CD14-positive monocyte (primary cell): ENCODE measurements around the gene MPP2. TPM values are rescaled to one million over a fixed set of nuclear protein-coding genes. Genes with fewer than 3 reads are reported as not detected.
"Not testable (repeated sequence)": the region's sequence is repeated elsewhere in the genome, so short reads cannot be mapped to it uniquely, and the experiment has no call there.

Source experiments
- DNase-seq, 3 donors: peaks; one replicate each; pipeline ENCODE4 v3.0.0-alpha.2; 2011 to 2022
- H2AFZ ChIP-seq: 2 replicates; pipeline ENCODE4 v1.6.0; 2012; ENCODE audit warnings: mild to moderate bottlenecking, low read depth, low read length, inconsistent platforms; ENCODE audit not compliant: insufficient read depth, poor library complexity, severe bottlenecking
- H3K27ac ChIP-seq, 2 donors: 1 replicate in 1 of 2; 2 replicates in 1 of 2; pipeline ENCODE4 v1.5.1; 2012 to 2013; ENCODE audit warnings: low read length in 2 of 2, control low read depth in 1 of 2, inconsistent platforms in 1 of 2, low read depth in 1 of 2, mild to moderate bottlenecking in 1 of 2
- H3K27me3 ChIP-seq, 2 donors: one replicate each; pipeline versions ENCODE4 v1.6.0 to v1.6.1; 2011 to 2013; ENCODE audit warnings: low read length in 2 of 2; ENCODE audit not compliant: control insufficient read depth in 2 of 2, insufficient read depth in 2 of 2
- H3K36me3 ChIP-seq, 2 donors: replicated peaks in 1 of 2; 1 replicate in 1 of 2; 2 replicates in 1 of 2; pipeline versions ENCODE4 v1.5.1 to v1.6.1; 2012 to 2013; ENCODE audit warnings: low read length in 2 of 2, control low read depth in 1 of 2, inconsistent platforms in 1 of 2, mild to moderate bottlenecking in 1 of 2; ENCODE audit not compliant: insufficient read depth in 2 of 2, control insufficient read depth in 1 of 2
- H3K4me1 ChIP-seq, 2 donors: 1 replicate in 1 of 2; 2 replicates in 1 of 2; pipeline versions ENCODE4 v1.5.1 to v1.6.1; 2012 to 2013; ENCODE audit warnings: low read length in 2 of 2, control low read depth in 1 of 2, inconsistent platforms in 1 of 2, mild to moderate bottlenecking in 1 of 2, moderate library complexity in 1 of 2; ENCODE audit not compliant: insufficient read depth in 2 of 2, control insufficient read depth in 1 of 2
- H3K4me2 ChIP-seq: replicated peaks from 2 replicates; pipeline ENCODE3; 2012; ENCODE audit warnings: low read length, moderate library complexity, mild to moderate bottlenecking; ENCODE audit not compliant: poor library complexity, severe bottlenecking; ENCODE audit errors: extremely low read depth
- H3K4me3 ChIP-seq, 3 experiments: fragments of 200-600 bp in 1 of 3; sonication (generic) in 1 of 3; replicated peaks in 1 of 3; 1 replicate in 2 of 3; 2 replicates in 1 of 3; pipeline ENCODE4 v1.5.1; 2011 to 2013; ENCODE audit warnings: low read length in 3 of 3, mild to moderate bottlenecking in 3 of 3, control low read depth in 2 of 3, low read depth in 2 of 3, inconsistent platforms in 1 of 3, moderate library complexity in 1 of 3
- H3K79me2 ChIP-seq: 2 replicates; pipeline ENCODE4 v1.6.0; 2012; ENCODE audit warnings: mild to moderate bottlenecking, control low read depth, inconsistent platforms, low read length, moderate library complexity; ENCODE audit not compliant: insufficient read depth
- H3K9ac ChIP-seq: 2 replicates; pipeline ENCODE4 v1.6.0; 2017; ENCODE audit warnings: low read length, mild to moderate bottlenecking; ENCODE audit not compliant: insufficient read depth, poor library complexity, severe bottlenecking
- H3K9me3 ChIP-seq, 2 donors: replicated peaks in 1 of 2; 1 replicate in 1 of 2; 2 replicates in 1 of 2; pipeline versions ENCODE4 v1.5.1 to v1.6.1; 2012 to 2013; ENCODE audit warnings: low read length in 2 of 2, control low read depth in 1 of 2; ENCODE audit not compliant: control insufficient read depth in 1 of 2, insufficient read depth in 1 of 2
- H4K20me1 ChIP-seq: 2 replicates; pipeline ENCODE4 v1.6.0; 2012; ENCODE audit warnings: mild to moderate bottlenecking, low read length, control low read depth, moderate library complexity; ENCODE audit not compliant: insufficient read depth
- H3K27ac Mint-ChIP-seq, 7 donors: one replicate each; pipeline ENCODE4 v1.8.0; 2020; ENCODE audit warnings: mild to moderate bottlenecking in 7 of 7, mixed read lengths in 7 of 7, moderate library complexity in 6 of 7, inconsistent platforms in 2 of 7
- H3K27me3 Mint-ChIP-seq, 3 donors: one replicate each; pipeline ENCODE4 v1.8.0; 2021 to 2022; ENCODE audit warnings: low read depth in 3 of 3, mild to moderate bottlenecking in 3 of 3, mixed read lengths in 3 of 3, moderate library complexity in 3 of 3, inconsistent platforms in 1 of 3
- H3K36me3 Mint-ChIP-seq, 2 donors: one replicate each; pipeline ENCODE4 v1.8.0; 2020; ENCODE audit warnings: mixed read lengths in 2 of 2, inconsistent platforms in 1 of 2, mild to moderate bottlenecking in 1 of 2
- H3K4me1 Mint-ChIP-seq: one replicate; pipeline ENCODE4 v1.8.0; 2020; ENCODE audit warnings: mild to moderate bottlenecking, mixed read lengths
- H3K4me3 Mint-ChIP-seq, 2 donors: one replicate each; pipeline ENCODE4 v1.8.0; 2020; ENCODE audit warnings: mild to moderate bottlenecking in 2 of 2, mixed read lengths in 2 of 2, moderate library complexity in 1 of 2
- H3K9me3 Mint-ChIP-seq, 7 donors: one replicate each; pipeline ENCODE4 v1.8.0; 2020 to 2022; ENCODE audit warnings: mixed read lengths in 7 of 7, mild to moderate bottlenecking in 6 of 7, moderate library complexity in 6 of 7, inconsistent platforms in 2 of 7
- WGBS: methylation state at CpG from one replicate; pipeline ENCODE4 v1.1.5; 2013; ENCODE audit warnings: missing lambda C conversion rate; ENCODE audit not compliant: insufficient coverage; 5-methylcytosine and 5-hydroxymethylcytosine counted together
- intact Hi-C, 2 donors: fragments of 100-400 bp; cut with micrococcal nuclease; formaldehyde crosslinking; loops; one replicate each; pipeline versions ENCODE4 v1.15.0 to v1.15.1; 2023
- polyA plus RNA-seq, 3 donors: library from polyadenylated mRNA; depleted of rRNA in 1 of 3; unstranded in 2 of 3; stranded (reverse) in 1 of 3; fragments of 300-500 nt in 2 of 3; fragments of >200 nt in 1 of 3; fragmentation: Illumina TruSeq in 2 of 3; gene quantifications; 1 replicate in 2 of 3; 2 replicates in 1 of 3; pipeline ENCODE4 v1.2.3, GENCODE V29; 2012 to 2021
- TF ChIP-seq, protein P1 (sequence below): fragments of 200-600 bp; IDR thresholded peaks from one replicate; pipeline ENCODE4 v1.8.0; 2022; ENCODE audit warnings: antibody characterized with exemption, mild to moderate bottlenecking

The MPP2 gene
- polyA plus RNA-seq, 3 donors: not detected

DNA sequence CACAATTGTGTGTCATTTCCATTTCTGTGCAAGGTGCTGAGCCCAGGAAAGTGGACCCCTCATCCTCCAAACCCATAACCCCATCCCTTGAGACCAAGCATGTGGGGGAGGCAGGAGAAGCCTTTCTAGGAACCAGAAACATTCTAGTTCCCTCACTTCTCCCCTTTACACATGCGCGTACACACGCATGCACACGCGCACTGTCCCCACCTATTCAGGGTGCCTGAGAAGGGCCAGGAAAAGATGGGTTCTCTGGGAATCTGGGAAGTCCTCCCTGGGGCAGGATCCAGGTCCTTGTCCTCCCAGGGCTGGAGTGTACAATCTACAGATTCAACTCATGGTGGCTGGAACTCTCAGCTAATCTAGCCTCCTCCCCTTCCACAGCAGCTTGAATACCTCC, 32.5 kb upstream of the MPP2 start:
- H3K9me3 ChIP-seq: no peaks in the 10 kb centered on the region
- H4K20me1 ChIP-seq: no peaks in the 10 kb centered on the region
- Mint-ChIP-seq H3K4me1 (peaks cover 22% of the 10 kb centered on the region), H3K27me3 (peaks cover 27 to 39% (median 33%) of the 10 kb centered on the region in 3 donors), H3K4me3 (peak overlapping the region in 1 of 2 donors; percentile 51), H3K9me3 (peaks cover 0 to 8% (median 0%) of the 10 kb centered on the region in 7 donors), H3K27ac (no peak overlapping the region), H3K36me3 (peaks cover 0 to 3% of the 10 kb centered on the region in 2 donors)
- no peaks in the 10 kb centered on the region for H3K36me3 ChIP-seq
- DNase-seq: no peak
- 90% methylated on average over 2 of the region's 5 CpGs for WGBS
- no peak overlapping the region for H3K9ac ChIP-seq
- intact Hi-C loops: loop anchor here (5.0 kb wide), 2 partner anchors 102 to 227 kb away; no protein-coding TSS in a partner anchor
- H3K79me2 ChIP-seq: no peaks in the 10 kb centered on the region
- H3K4me1 ChIP-seq: peaks cover 13 to 21% of the 10 kb centered on the region in 2 donors
- H3K27ac ChIP-seq: no peak overlapping the region
- H3K4me2 ChIP-seq: no peak overlapping the region
- H2AFZ ChIP-seq: no peak overlapping the region
- peaks cover 0 to 24% of the 10 kb centered on the region in 2 donors for H3K27me3 ChIP-seq
- H3K4me3 ChIP-seq: no peak overlapping the region
- TF ChIP-seq, protein P1, sequence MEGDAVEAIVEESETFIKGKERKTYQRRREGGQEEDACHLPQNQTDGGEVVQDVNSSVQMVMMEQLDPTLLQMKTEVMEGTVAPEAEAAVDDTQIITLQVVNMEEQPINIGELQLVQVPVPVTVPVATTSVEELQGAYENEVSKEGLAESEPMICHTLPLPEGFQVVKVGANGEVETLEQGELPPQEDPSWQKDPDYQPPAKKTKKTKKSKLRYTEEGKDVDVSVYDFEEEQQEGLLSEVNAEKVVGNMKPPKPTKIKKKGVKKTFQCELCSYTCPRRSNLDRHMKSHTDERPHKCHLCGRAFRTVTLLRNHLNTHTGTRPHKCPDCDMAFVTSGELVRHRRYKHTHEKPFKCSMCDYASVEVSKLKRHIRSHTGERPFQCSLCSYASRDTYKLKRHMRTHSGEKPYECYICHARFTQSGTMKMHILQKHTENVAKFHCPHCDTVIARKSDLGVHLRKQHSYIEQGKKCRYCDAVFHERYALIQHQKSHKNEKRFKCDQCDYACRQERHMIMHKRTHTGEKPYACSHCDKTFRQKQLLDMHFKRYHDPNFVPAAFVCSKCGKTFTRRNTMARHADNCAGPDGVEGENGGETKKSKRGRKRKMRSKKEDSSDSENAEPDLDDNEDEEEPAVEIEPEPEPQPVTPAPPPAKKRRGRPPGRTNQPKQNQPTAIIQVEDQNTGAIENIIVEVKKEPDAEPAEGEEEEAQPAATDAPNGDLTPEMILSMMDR: no peak

DNA sequence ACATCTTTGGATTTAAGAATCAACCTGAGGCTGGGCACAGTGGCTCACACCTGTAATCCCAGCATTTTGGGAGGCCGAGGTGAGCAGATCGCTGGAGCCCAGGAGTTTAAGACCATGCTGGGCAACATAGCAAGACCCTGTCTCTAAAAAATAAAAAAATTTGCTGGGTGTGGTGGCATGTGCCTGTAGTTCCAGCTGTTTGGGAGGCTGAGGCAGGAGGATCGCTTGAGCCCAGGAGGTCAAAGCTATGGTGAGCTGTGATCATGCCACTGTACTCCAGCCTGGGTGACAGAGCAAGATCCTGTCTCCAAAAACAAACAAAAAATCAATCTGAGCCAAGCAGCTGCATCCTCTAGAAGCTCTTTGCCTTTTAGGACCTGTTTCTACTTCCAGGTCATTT, 32.1 kb upstream of the MPP2 start:
- intact Hi-C loops, H3K9me3 ChIP-seq, DNase-seq, H3K36me3 ChIP-seq, H3K9me3 Mint-ChIP-seq, H4K20me1 ChIP-seq, H3K9ac ChIP-seq, H3K79me2 ChIP-seq, H3K36me3 Mint-ChIP-seq, H3K27ac ChIP-seq, H3K4me2 ChIP-seq, H3K4me3 ChIP-seq, H2AFZ ChIP-seq: not testable (repeated sequence)
- WGBS: 100% methylated on average over 2 of the region's 3 CpGs
- Histone ChIP-seq H3K4me1 (peaks cover 13 to 20% of the 10 kb centered on the region in 2 donors), H3K27me3 (peaks cover 0 to 24% of the 10 kb centered on the region in 2 donors)
- H3K27ac Mint-ChIP-seq: peak overlapping the region in 1 of 7 donors; percentile 40
- H3K27me3 Mint-ChIP-seq: peaks cover 27 to 39% (median 33%) of the 10 kb centered on the region in 3 donors
- peak overlapping the region in 1 of 2 donors; percentile 71 for H3K4me3 Mint-ChIP-seq
- H3K4me1 Mint-ChIP-seq: peaks cover 18% of the 10 kb centered on the region
